Measurements from ENCODE around the gene ANGPT4.

Gene ANGPT4

DNA sequence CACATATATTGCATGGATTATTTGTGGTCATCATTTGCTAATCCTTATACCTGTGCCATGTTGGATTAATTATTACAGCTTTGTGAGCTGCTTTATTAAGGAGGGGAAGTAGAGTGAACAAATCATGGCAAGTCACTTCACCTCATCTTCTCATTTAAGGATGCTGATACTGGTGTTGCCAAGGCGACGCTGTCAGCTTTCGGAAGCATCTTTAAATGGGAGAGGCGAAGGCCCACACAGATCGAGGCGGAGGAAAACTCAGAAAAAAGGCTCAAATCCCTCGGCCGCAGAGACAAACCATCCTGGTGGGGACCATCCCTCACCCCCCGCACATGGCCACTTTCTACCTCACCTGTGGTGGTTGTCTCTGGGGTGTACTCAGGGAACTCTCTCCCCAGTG lies 47.9 kb downstream of the ANGPT4 start:
- Histone ChIP-seq H3K36me3 (ENCODE audit: low read length) (no peaks in the 10 kb centered on the region), H3K4me3 (ENCODE audit: insufficient read depth, low read length, poor library complexity, severe bottlenecking) (no peak overlapping the region), H3K9me3 (ENCODE audit: insufficient read depth, low read length) (no peaks in the 10 kb centered on the region), H3K27me3 (ENCODE audit: low read length) (no peaks in the 10 kb centered on the region), H3K27ac (ENCODE audit: low read depth, low read length) (no peak overlapping the region), H3F3A (ENCODE audit: insufficient read depth) (no peaks in the 10 kb centered on the region), H2AFZ (ENCODE audit: low read depth, low read length, severe bottlenecking) (no peak overlapping the region), H3K4me2 (ENCODE audit: low read depth, low read length, poor library complexity, severe bottlenecking) (no peak overlapping the region), H3K9me2 (replicated peaks; ENCODE audit: insufficient read depth, low read length) (no peaks in the 10 kb centered on the region), H4K20me1 (ENCODE audit: low read depth, low read length) (no peaks in the 10 kb centered on the region), H3K9ac (ENCODE audit: low read length) (no peak overlapping the region), H3K79me2 (ENCODE audit: insufficient read depth, low read length) (no peaks in the 10 kb centered on the region)
- TF ChIP-seq, protein P1, sequence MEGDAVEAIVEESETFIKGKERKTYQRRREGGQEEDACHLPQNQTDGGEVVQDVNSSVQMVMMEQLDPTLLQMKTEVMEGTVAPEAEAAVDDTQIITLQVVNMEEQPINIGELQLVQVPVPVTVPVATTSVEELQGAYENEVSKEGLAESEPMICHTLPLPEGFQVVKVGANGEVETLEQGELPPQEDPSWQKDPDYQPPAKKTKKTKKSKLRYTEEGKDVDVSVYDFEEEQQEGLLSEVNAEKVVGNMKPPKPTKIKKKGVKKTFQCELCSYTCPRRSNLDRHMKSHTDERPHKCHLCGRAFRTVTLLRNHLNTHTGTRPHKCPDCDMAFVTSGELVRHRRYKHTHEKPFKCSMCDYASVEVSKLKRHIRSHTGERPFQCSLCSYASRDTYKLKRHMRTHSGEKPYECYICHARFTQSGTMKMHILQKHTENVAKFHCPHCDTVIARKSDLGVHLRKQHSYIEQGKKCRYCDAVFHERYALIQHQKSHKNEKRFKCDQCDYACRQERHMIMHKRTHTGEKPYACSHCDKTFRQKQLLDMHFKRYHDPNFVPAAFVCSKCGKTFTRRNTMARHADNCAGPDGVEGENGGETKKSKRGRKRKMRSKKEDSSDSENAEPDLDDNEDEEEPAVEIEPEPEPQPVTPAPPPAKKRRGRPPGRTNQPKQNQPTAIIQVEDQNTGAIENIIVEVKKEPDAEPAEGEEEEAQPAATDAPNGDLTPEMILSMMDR (IDR thresholded peaks at IDR 0.05; ENCODE audit: insufficient read depth, low read length, poor library complexity, severe bottlenecking) = no peak
- no peak for TF ChIP-seq EZH2phosphoT487 (conservative IDR thresholded peaks at IDR 0.05; ENCODE audit: low read length)

GRCh38 chr20:865440-865839 lies 50.7 kb downstream of the ANGPT4 start:
- H3K4me3 ChIP-seq (ENCODE audit: insufficient read depth, low read length, poor library complexity, severe bottlenecking) = no peak overlapping the region
- no peaks in the 10 kb centered on the region for H3K27me3 ChIP-seq (ENCODE audit: low read length)
- TF ChIP-seq, protein P1 (IDR thresholded peaks at IDR 0.05; ENCODE audit: insufficient read depth, low read length, poor library complexity, severe bottlenecking) = no peak
- TF ChIP-seq EZH2phosphoT487 (conservative IDR thresholded peaks at IDR 0.05; ENCODE audit: low read length) = no peak
- no peaks in the 10 kb centered on the region for H3F3A ChIP-seq (ENCODE audit: insufficient read depth)
- H3K9me3 ChIP-seq (ENCODE audit: insufficient read depth, low read length) = no peaks in the 10 kb centered on the region
- no peak overlapping the region for H2AFZ ChIP-seq (ENCODE audit: low read depth, low read length, severe bottlenecking)
- H3K27ac ChIP-seq (ENCODE audit: low read depth, low read length) = no peak overlapping the region
- H3K9ac ChIP-seq (ENCODE audit: low read length) = no peak overlapping the region
- H3K4me2 ChIP-seq (ENCODE audit: low read depth, low read length, poor library complexity, severe bottlenecking) = no peak overlapping the region
- H3K79me2 ChIP-seq (ENCODE audit: insufficient read depth, low read length) = no peaks in the 10 kb centered on the region
- H3K36me3 ChIP-seq (ENCODE audit: low read length) = no peaks in the 10 kb centered on the region
- no peaks in the 10 kb centered on the region for H3K9me2 ChIP-seq (replicated peaks; ENCODE audit: insufficient read depth, low read length)
- H4K20me1 ChIP-seq (ENCODE audit: low read depth, low read length) = no peaks in the 10 kb centered on the region

- Histone ChIP-seq H3K27me3 (ENCODE audit: low read length) (no peaks in the 10 kb centered on the region), H3K4me3 (ENCODE audit: insufficient read depth, low read length, poor library complexity, severe bottlenecking) (no peak overlapping the region), H2AFZ (ENCODE audit: low read depth, low read length, severe bottlenecking) (no peak overlapping the region), H3K4me2 (ENCODE audit: low read depth, low read length, poor library complexity, severe bottlenecking) (no peak overlapping the region), H3K9me2 (replicated peaks; ENCODE audit: insufficient read depth, low read length) (no peaks in the 10 kb centered on the region), H3K27ac (ENCODE audit: low read depth, low read length) (no peak overlapping the region), H3K79me2 (ENCODE audit: insufficient read depth, low read length) (no peaks in the 10 kb centered on the region), H3K9ac (ENCODE audit: low read length) (no peak overlapping the region), H3F3A (ENCODE audit: insufficient read depth) (no peaks in the 10 kb centered on the region), H3K9me3 (ENCODE audit: insufficient read depth, low read length) (no peaks in the 10 kb centered on the region), H3K36me3 (ENCODE audit: low read length) (no peaks in the 10 kb centered on the region), H4K20me1 (ENCODE audit: low read depth, low read length) (no peaks in the 10 kb centered on the region)
- TF ChIP-seq EZH2phosphoT487 (conservative IDR thresholded peaks at IDR 0.05; ENCODE audit: low read length) = no peak
Observed at GRCh38 chr20:860891-861290, 55.2 kb downstream of the ANGPT4 start.

DNA sequence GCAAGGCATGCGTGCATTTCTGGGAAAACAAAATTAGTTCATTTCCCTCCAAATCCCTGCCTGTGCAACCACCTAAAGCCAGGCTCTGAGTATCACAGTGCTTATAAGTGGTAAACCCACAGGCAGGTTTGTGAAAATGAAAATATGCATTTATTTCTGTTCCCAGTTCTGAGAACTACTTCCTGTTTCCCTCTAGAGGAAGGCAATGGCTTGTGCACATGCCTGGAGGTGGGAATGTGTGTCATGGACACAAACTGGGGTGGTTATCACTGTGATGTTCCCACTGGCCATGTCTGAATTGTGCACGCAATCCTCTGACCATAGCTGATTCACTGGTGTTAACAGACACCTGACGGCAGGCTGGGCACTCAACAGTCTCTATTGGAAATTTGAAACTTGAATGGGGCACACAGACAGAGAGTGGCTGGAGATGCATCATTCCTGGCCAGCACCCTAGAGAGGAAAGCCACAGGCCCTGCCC lies 56.3 kb downstream of the ANGPT4 start:
- no peak for TF ChIP-seq EZH2phosphoT487 (conservative IDR thresholded peaks at IDR 0.05; ENCODE audit: low read length)
- TF ChIP-seq, protein P1 (IDR thresholded peaks at IDR 0.05; ENCODE audit: insufficient read depth, low read length, poor library complexity, severe bottlenecking) = no peak
- Histone ChIP-seq H3F3A (ENCODE audit: insufficient read depth) (no peaks in the 10 kb centered on the region), H3K9ac (ENCODE audit: low read length) (no peak overlapping the region), H3K36me3 (ENCODE audit: low read length) (no peaks in the 10 kb centered on the region), H3K27me3 (ENCODE audit: low read length) (no peaks in the 10 kb centered on the region), H3K9me3 (ENCODE audit: insufficient read depth, low read length) (no peaks in the 10 kb centered on the region), H4K20me1 (ENCODE audit: low read depth, low read length) (no peaks in the 10 kb centered on the region), H3K4me3 (ENCODE audit: insufficient read depth, low read length, poor library complexity, severe bottlenecking) (no peak overlapping the region), H3K27ac (ENCODE audit: low read depth, low read length) (no peak overlapping the region), H3K9me2 (replicated peaks; ENCODE audit: insufficient read depth, low read length) (no peaks in the 10 kb centered on the region), H3K4me2 (ENCODE audit: low read depth, low read length, poor library complexity, severe bottlenecking) (no peak overlapping the region), H3K79me2 (ENCODE audit: insufficient read depth, low read length) (no peaks in the 10 kb centered on the region), H2AFZ (ENCODE audit: low read depth, low read length, severe bottlenecking) (no peak overlapping the region)

Data from SU-DHL-6 (cell line).